ENCODE measurements around the gene PROM1. TPM values are rescaled to one million over a fixed set of nuclear protein-coding genes. Genes with fewer than 3 reads are reported as not detected.

Gene PROM1
- total RNA-seq, 6 donors from 2014 or later, result 1.6 to 43.6 (median 4.3) TPM

GRCh38 chr4:15935504-15936402, 148.1 kb downstream of the PROM1 start:
- ATAC-seq (ENCODE audit: low FRiP score in 2 of 2) (no peak), DNase-seq (no peak)
- 82 to 85% methylated on average over 10 of the region's 10 CpGs for WGBS, 2 donors
- Histone ChIP-seq H3K27ac (no peak overlapping the region), H3K4me1 (peaks cover 0 to 9% (median 4%) of the 10 kb centered on the region in 4 donors), H3K27me3 (no peaks in the 10 kb centered on the region), H3K36me3 (no peaks in the 10 kb centered on the region), H3K4me3 (no peak overlapping the region), H3K9me3 (no peaks in the 10 kb centered on the region)
- no peak for TF ChIP-seq POLR2AphosphoS5 (IDR thresholded peaks at IDR 0.05)
- TF ChIP-seq EP300 (IDR thresholded peaks at IDR 0.05), result no peak
- no peak for TF ChIP-seq CTCF (IDR thresholded peaks at IDR 0.05)
- TF ChIP-seq POLR2A (IDR thresholded peaks at IDR 0.05), result no peak

- ATAC-seq (ENCODE audit: low FRiP score in 2 of 2), result no peak
- H3K27ac ChIP-seq, result no peak overlapping the region
- DNase-seq, result no peak
- H3K9me3 ChIP-seq, result no peaks in the 10 kb centered on the region
- WGBS, 2 donors, result 78 to 82% methylated on average over 3 of the region's 3 CpGs
- H3K27me3 ChIP-seq, result no peaks in the 10 kb centered on the region
- TF ChIP-seq EP300 (IDR thresholded peaks at IDR 0.05) (no peak), CTCF (IDR thresholded peaks at IDR 0.05) (no peak)
- no peak overlapping the region for H3K4me3 ChIP-seq
- H3K4me1 ChIP-seq, result peaks cover 0 to 9% (median 4%) of the 10 kb centered on the region in 4 donors
- no peaks in the 10 kb centered on the region for H3K36me3 ChIP-seq
Observed at GRCh38 chr4:15934259-15934658, 149.6 kb downstream of the PROM1 start.

GRCh38 chr4:15931451-15932210, 152.2 kb downstream of the PROM1 start:
- Histone ChIP-seq H3K4me3 (no peak overlapping the region), H3K4me1 (peaks cover 0 to 5% (median 2%) of the 10 kb centered on the region in 4 donors), H3K27ac (no peak overlapping the region), H3K9me3 (no peaks in the 10 kb centered on the region), H3K27me3 (no peaks in the 10 kb centered on the region), H3K36me3 (no peaks in the 10 kb centered on the region)
- DNase-seq (no peak), ATAC-seq (ENCODE audit: low FRiP score in 2 of 2) (no peak)
- WGBS, 2 donors, result 84 to 87% methylated on average over 5 of the region's 5 CpGs
- TF ChIP-seq CTCF (IDR thresholded peaks at IDR 0.05), result no peak
- no peak for TF ChIP-seq POLR2A (IDR thresholded peaks at IDR 0.05)
- no peak for TF ChIP-seq POLR2AphosphoS5 (IDR thresholded peaks at IDR 0.05)
- no peak for TF ChIP-seq EP300 (IDR thresholded peaks at IDR 0.05)

- H3K4me3 ChIP-seq, result no peak overlapping the region
- H3K9me3 ChIP-seq, result no peaks in the 10 kb centered on the region
- H3K36me3 ChIP-seq, result no peaks in the 10 kb centered on the region
- DNase-seq (no peak), ATAC-seq (ENCODE audit: low FRiP score in 2 of 2) (no peak)
- no peaks in the 10 kb centered on the region for H3K4me1 ChIP-seq
- TF ChIP-seq POLR2AphosphoS5 (IDR thresholded peaks at IDR 0.05) (no peak), POLR2A (IDR thresholded peaks at IDR 0.05) (no peak), CTCF (IDR thresholded peaks at IDR 0.05) (no peak), EP300 (IDR thresholded peaks at IDR 0.05) (no peak)
- H3K27ac ChIP-seq, result no peak overlapping the region
- H3K27me3 ChIP-seq, result no peaks in the 10 kb centered on the region
- WGBS, 2 donors, result 77 to 89% methylated on average over 7 of the region's 7 CpGs
Observed at GRCh38 chr4:15930314-15930713, 153.5 kb downstream of the PROM1 start.
